Activated CD8-positive, alpha-beta T cell treated with anti-CD3 and anti-CD28 coated beads for 36 hours (primary cell): ENCODE results near the gene ETNPPL. TPM values are rescaled to one million over a fixed set of nuclear protein-coding genes. Genes with fewer than 3 reads are reported as not detected.

Source experiments
- ATAC-seq: fragments of 200-7000 bp; cut with Tn5 transposase; one replicate; pipeline ENCODE4 v1.10.0; 2021; ENCODE audit warnings: mild to moderate bottlenecking, moderate library complexity
- CTCF ChIA-PET: fragments of 350-600 bp; sonication (Branson Sonifier 250); formaldehyde crosslinking; loops from one replicate; lab custom pipeline; 2021; ENCODE audit warnings: antibody characterized with exemption; lab: Charles Lee
- POLR2A ChIA-PET: fragments of 350-600 bp; sonication (Branson Sonifier 250); formaldehyde crosslinking; loops from one replicate; lab custom pipeline; 2021; ENCODE audit warnings: antibody characterized with exemption; lab: Charles Lee
- DNase-seq: peaks from one replicate; pipeline ENCODE4 v3.0.0-alpha.2; 2020
- H3K27ac Mint-ChIP-seq: one replicate; pipeline ENCODE4 v1.8.0; 2021; ENCODE audit warnings: mild to moderate bottlenecking, mixed read lengths
- H3K27me3 Mint-ChIP-seq: one replicate; pipeline ENCODE4 v1.8.0; 2021; ENCODE audit warnings: mixed read lengths
- H3K36me3 Mint-ChIP-seq: one replicate; pipeline ENCODE4 v1.8.0; 2021; ENCODE audit warnings: low read depth, mixed read lengths
- H3K4me1 Mint-ChIP-seq: one replicate; pipeline ENCODE4 v1.8.0; 2021; ENCODE audit warnings: low read depth, mixed read lengths
- H3K4me3 Mint-ChIP-seq: one replicate; pipeline ENCODE4 v1.8.0; 2021; ENCODE audit warnings: mild to moderate bottlenecking, moderate library complexity, mixed read lengths
- H3K9me3 Mint-ChIP-seq: one replicate; pipeline ENCODE4 v1.8.0; 2021; ENCODE audit warnings: mixed read lengths
- intact Hi-C: fragments of 100-400 bp; cut with micrococcal nuclease; formaldehyde crosslinking; loops from one replicate; pipeline ENCODE4 v1.10.0; 2022
- total RNA-seq, 2 experiments: library from RNA; stranded (reverse); gene quantifications; one replicate each; pipeline ENCODE4 v1.2.3, GENCODE V29; 2021
- TF ChIP-seq, protein P1 (sequence below): fragments of 200-600 bp; IDR thresholded peaks from one replicate; pipeline ENCODE4 v1.8.0; 2022; ENCODE audit warnings: antibody characterized with exemption, mild to moderate bottlenecking

The ETNPPL gene
- total RNA-seq, 2 experiments from 2014 or later = not detected

DNA sequence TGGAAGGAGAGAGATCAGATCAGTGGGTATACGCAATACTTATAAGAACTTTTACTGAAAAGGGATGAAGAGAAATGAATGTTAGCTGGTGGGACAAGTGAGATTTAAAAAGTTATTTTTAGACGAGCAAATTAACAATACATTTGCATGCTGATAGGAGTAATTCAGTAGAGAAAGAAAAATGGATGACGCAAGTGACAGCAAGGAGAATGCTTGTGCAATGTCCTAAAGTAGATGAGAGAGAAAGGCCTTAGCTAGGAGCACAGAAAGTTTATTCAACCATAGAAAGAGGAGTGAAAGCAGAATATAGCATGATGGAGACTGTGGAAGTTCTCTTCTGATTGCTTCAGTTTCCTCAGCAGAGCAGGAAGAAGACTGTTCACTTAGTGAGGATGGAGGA is 66.7 kb downstream of the ETNPPL start:
- Mint-ChIP-seq H3K9me3 (no peaks in the 10 kb centered on the region), H3K27me3 (no peaks in the 10 kb centered on the region), H3K36me3 (no peaks in the 10 kb centered on the region), H3K27ac (no peak overlapping the region), H3K4me3 (no peak overlapping the region), H3K4me1 (no peaks in the 10 kb centered on the region)
- CTCF ChIA-PET = interaction anchor here (0.6 kb wide), 1 partner anchor 677 kb away, joined by 3 read pairs; no protein-coding TSS in a partner anchor
- intact Hi-C loops = no loop called here
- POLR2A ChIA-PET = no interaction called here
- TF ChIP-seq, protein P1, sequence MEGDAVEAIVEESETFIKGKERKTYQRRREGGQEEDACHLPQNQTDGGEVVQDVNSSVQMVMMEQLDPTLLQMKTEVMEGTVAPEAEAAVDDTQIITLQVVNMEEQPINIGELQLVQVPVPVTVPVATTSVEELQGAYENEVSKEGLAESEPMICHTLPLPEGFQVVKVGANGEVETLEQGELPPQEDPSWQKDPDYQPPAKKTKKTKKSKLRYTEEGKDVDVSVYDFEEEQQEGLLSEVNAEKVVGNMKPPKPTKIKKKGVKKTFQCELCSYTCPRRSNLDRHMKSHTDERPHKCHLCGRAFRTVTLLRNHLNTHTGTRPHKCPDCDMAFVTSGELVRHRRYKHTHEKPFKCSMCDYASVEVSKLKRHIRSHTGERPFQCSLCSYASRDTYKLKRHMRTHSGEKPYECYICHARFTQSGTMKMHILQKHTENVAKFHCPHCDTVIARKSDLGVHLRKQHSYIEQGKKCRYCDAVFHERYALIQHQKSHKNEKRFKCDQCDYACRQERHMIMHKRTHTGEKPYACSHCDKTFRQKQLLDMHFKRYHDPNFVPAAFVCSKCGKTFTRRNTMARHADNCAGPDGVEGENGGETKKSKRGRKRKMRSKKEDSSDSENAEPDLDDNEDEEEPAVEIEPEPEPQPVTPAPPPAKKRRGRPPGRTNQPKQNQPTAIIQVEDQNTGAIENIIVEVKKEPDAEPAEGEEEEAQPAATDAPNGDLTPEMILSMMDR = no peak
- DNase-seq = no peak
- ATAC-seq = no peak

DNA sequence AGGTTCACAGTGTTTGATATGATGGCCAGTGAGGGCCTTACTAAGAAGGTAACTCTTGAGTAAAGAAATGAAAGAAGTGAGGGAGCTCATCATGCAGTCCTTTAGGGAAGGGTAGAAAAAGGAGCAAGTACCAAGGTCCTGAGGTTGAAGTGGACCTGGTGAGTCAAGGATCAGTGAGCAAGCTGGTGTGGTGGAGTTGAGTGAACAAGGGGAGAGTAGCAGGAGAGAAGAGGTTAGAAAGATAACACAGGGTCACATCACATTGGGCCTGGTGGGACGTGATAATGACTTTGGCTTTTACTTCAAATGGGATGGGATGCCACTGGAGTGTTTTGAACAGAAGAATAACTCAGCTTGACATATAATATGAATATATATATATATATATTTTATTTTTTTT is 67.8 kb downstream of the ETNPPL start:
- H3K27ac Mint-ChIP-seq = no peak overlapping the region
- no peaks in the 10 kb centered on the region for H3K9me3 Mint-ChIP-seq
- H3K4me3 Mint-ChIP-seq = no peak overlapping the region
- H3K36me3 Mint-ChIP-seq = no peaks in the 10 kb centered on the region
- ATAC-seq = no peak
- DNase-seq = no peak
- intact Hi-C loops = no loop called here
- CTCF ChIA-PET = no interaction called here
- POLR2A ChIA-PET = interaction anchor here (1.0 kb wide), 1 partner anchor 13 kb away, joined by 3 read pairs; no protein-coding TSS in a partner anchor
- TF ChIP-seq, protein P1 = no peak
- no peaks in the 10 kb centered on the region for H3K4me1 Mint-ChIP-seq
- no peaks in the 10 kb centered on the region for H3K27me3 Mint-ChIP-seq

DNA sequence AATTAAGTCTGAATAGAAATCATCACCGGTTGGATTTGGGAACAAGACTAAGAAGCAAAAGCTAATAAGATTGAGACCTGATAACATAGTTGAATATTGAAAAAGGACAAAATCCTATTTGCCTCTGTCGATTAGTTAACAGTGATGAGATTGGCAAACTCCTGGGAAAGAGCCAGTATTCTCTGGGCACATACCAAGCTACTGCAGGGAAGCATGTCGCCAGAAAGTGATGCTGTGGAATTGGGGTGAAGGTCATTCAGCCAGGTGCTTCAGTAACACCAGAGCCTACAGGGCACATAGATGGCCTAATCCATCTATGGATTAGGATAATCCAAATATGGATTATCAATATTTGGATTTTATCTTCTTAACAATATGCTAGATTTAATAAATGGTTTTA is 68.4 kb downstream of the ETNPPL start:
- CTCF ChIA-PET = interaction anchor here (1.3 kb wide), 1 partner anchor 9 kb away, joined by 5 read pairs; no protein-coding TSS in a partner anchor

DNA sequence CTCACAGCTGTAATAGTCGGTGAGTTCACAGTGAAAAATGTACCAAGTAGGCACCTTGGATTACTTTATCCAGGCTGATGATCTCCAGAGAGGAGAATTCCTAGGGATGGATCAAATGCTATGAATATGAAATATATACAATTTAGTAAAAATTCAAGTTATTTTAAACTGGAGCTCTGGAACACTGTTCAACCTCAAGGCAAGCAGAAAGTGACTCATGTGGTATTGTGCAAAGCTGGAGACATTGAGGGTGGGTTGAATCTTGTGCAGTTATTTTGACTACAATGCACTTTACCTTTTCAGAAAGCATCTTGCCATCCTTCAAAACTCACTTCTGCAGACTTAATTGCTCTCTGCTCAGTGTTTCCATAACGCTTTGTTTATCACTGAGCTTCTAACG is 69.0 kb downstream of the ETNPPL start:
- H3K4me1 Mint-ChIP-seq = no peaks in the 10 kb centered on the region
- H3K36me3 Mint-ChIP-seq = no peaks in the 10 kb centered on the region
- ChIA-PET CTCF (interaction anchor here (1.3 kb wide), 1 partner anchor 9 kb away, joined by 5 read pairs; no protein-coding TSS in a partner anchor), POLR2A (no interaction called here)
- H3K27ac Mint-ChIP-seq = no peak overlapping the region
- no peak overlapping the region for H3K4me3 Mint-ChIP-seq
- no peaks in the 10 kb centered on the region for H3K9me3 Mint-ChIP-seq
- no peaks in the 10 kb centered on the region for H3K27me3 Mint-ChIP-seq
- no peak for DNase-seq
- ATAC-seq = no peak
- intact Hi-C loops = no loop called here
- TF ChIP-seq, protein P1 = no peak

More for the DNA sequence above, 68.4 kb downstream of the ETNPPL start:
- TF ChIP-seq, protein P1 = no peak
- Mint-ChIP-seq H3K4me3 (no peak overlapping the region), H3K36me3 (no peaks in the 10 kb centered on the region), H3K27ac (no peak overlapping the region), H3K9me3 (no peaks in the 10 kb centered on the region), H3K27me3 (no peaks in the 10 kb centered on the region), H3K4me1 (no peaks in the 10 kb centered on the region)
- ATAC-seq (no peak), DNase-seq (no peak)
- POLR2A ChIA-PET = interaction anchor here (1.0 kb wide), 1 partner anchor 13 kb away, joined by 3 read pairs; no protein-coding TSS in a partner anchor
- intact Hi-C loops = no loop called here

DNA sequence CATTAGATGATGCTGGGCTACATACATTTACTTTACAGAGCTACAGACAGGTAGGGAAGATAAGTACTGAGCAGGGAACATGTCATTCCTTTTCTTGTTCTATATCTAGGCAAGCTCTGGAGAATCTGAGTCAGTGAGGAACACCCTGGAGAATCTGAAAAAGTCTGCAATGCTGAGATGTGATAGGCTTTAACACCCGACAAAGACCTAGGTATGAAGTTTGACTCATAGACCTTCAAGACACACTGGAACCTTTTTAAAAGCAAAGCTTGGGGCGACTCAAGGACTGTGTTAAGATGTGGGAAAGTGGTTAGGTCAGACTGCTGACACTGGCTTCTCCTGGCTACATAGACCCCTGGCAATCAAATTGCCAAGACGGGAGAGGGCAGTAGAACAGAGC is 69.6 kb downstream of the ETNPPL start:
- no peak overlapping the region for H3K27ac Mint-ChIP-seq

More for the DNA sequence above, 69.6 kb downstream of the ETNPPL start:
- ChIA-PET POLR2A (no interaction called here), CTCF (no interaction called here)
- Mint-ChIP-seq H3K4me3 (no peak overlapping the region), H3K4me1 (no peaks in the 10 kb centered on the region), H3K27me3 (no peaks in the 10 kb centered on the region), H3K9me3 (no peaks in the 10 kb centered on the region), H3K36me3 (no peaks in the 10 kb centered on the region)
- TF ChIP-seq, protein P1 = no peak
- ATAC-seq = no peak
- intact Hi-C loops = no loop called here
- DNase-seq = no peak

Other genes with a start within 250 kb of the ETNPPL start
- 1,000 to 10,000 TPM; 1,848 to 1,919 TPM for gene RPL34, start 142.5 kb downstream of the ETNPPL start, total RNA-seq
- 10 to 100 TPM; 75.7 to 80.0 TPM for gene OSTC, start 112.5 kb downstream of the ETNPPL start, total RNA-seq